Activated CD4-positive, alpha-beta T cell treated with anti-CD3 and anti-CD28 coated beads for 36 hours (primary cell): ENCODE measurements around the gene NAPG. TPM values are rescaled to one million over a fixed set of nuclear protein-coding genes. Genes with fewer than 3 reads are reported as not detected.
"Not testable (repeated sequence)": the region's sequence is repeated elsewhere in the genome, so short reads cannot be mapped to it uniquely, and the experiment has no call there.

ENCODE experiments used
- ATAC-seq: fragments of 200-7000 bp; cut with Tn5 transposase; one replicate; pipeline ENCODE4 v1.10.0; 2021; ENCODE audit warnings: mild to moderate bottlenecking, moderate library complexity
- CTCF ChIA-PET: fragments of 350-600 bp; sonication (Branson Sonifier 250); formaldehyde crosslinking; loops from one replicate; lab custom pipeline; 2021; ENCODE audit warnings: antibody characterized with exemption; lab: Charles Lee
- POLR2A ChIA-PET: fragments of 350-600 bp; sonication (Branson Sonifier 250); formaldehyde crosslinking; loops from one replicate; lab custom pipeline; 2021; ENCODE audit warnings: antibody characterized with exemption, inconsistent platforms; lab: Charles Lee
- DNase-seq: peaks from one replicate; pipeline ENCODE4 v3.0.0-alpha.2; 2020
- H3K27ac Mint-ChIP-seq: one replicate; pipeline ENCODE4 v1.8.0; 2021; ENCODE audit warnings: mixed read lengths
- H3K27me3 Mint-ChIP-seq: one replicate; pipeline ENCODE4 v1.8.0; 2021; ENCODE audit warnings: mixed read lengths
- H3K36me3 Mint-ChIP-seq: one replicate; pipeline ENCODE4 v1.8.0; 2021; ENCODE audit warnings: low read depth, mixed read lengths
- H3K4me1 Mint-ChIP-seq: one replicate; pipeline ENCODE4 v1.8.0; 2021; ENCODE audit warnings: mixed read lengths
- H3K4me3 Mint-ChIP-seq: one replicate; pipeline ENCODE4 v1.8.0; 2021; ENCODE audit warnings: mild to moderate bottlenecking, moderate library complexity, mixed read lengths
- H3K9me3 Mint-ChIP-seq: one replicate; pipeline ENCODE4 v1.8.0; 2021; ENCODE audit warnings: low read depth, mixed read lengths
- intact Hi-C, 2 experiments: fragments of 100-400 bp; cut with DNase I in 1 of 2; cut with micrococcal nuclease in 1 of 2; formaldehyde crosslinking; loops; one replicate each; pipeline versions ENCODE4 v1.14.2 to v1.15.1; 2022 to 2024; cut with DNase I, micrococcal nuclease
- total RNA-seq, 2 experiments: library from RNA; stranded (reverse); gene quantifications; one replicate each; pipeline ENCODE4 v1.2.3, GENCODE V29; 2021

NAPG gene
- total RNA-seq, 2 experiments from 2014 or later = 28.6 to 31.0 TPM

DNA sequence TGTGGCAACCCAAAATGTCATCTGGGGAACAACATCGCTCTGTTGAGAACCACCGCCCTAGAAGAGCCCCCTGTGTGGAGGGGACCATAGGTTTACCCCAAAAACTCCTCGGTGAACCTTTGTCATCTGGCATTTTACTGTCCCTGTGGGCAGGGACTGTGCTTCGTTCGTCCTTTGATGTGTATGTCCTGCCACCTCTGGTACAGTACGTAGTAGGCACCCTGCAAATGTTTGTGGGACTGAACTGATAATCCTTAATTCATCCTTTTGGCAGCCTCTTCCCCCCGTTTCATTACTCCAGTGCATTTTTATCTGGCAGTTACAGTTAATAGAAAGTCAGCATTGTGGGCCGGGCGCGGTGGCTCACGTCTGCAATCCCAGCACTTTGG lies 728 bp downstream of the NAPG start:
- ChIA-PET CTCF (no interaction called here), POLR2A (no interaction called here)
- ATAC-seq = peak; percentile 1
- H3K27ac Mint-ChIP-seq = peak overlapping the region; percentile 87
- intact Hi-C loops = loop anchor here (1.0 to 5.0 kb wide), 7 partner anchors 34 to 1919 kb away; partner anchors contain the start of genes CHMP1B (in 1 of the 2), PPP4R1 (in 1 of the 2), RAB12 (in 1 of the 2) and RALBP1 (in 1 of the 2)
- H3K9me3 Mint-ChIP-seq = no peaks in the 10 kb centered on the region
- peaks cover 3% of the 10 kb centered on the region for H3K36me3 Mint-ChIP-seq
- DNase-seq = no peak
- H3K4me3 Mint-ChIP-seq = peak overlapping the region; percentile 92
- peaks cover 54% of the 10 kb centered on the region for H3K4me1 Mint-ChIP-seq
- peaks cover 3% of the 10 kb centered on the region for H3K27me3 Mint-ChIP-seq

DNA sequence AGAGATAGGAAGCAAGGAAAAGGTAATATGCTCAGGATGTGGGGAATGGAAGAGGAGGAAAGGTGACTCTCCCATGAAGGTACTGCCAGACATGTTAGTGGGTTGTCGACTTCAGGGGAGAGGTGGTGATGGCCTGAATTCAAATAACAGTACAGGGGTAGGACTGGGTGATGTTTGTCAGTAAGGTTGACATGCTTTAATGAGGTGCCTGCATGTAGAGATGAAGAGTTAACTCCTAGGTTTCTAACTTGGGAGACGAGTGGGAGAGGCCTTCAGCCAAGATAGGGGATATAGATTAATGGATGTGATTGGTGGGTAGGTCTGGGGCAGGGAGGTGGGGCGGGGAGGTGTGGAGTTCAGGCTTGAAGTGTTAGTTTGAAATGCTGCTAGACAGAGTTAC lies 2.6 kb downstream of the NAPG start:
- POLR2A ChIA-PET = no interaction called here

DNA sequence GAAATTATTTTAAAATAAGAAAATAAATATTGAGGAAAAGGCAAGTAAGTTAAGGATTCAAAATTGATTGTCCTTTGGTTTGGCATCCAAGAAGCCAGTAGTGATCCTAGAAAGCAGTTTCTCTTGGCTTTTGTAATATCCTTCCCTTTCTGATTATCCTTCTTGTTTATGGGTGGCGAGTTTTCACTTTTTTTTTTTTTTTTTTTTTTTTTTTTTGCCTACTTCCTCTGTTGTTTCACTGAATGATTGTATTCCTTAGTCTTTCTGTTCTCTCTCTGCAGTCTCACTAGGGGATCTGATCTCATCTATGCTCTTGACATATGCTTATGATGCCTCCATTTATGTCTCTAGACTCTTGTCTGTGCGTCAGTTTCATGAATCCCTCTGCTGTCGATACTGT lies 4.2 kb downstream of the NAPG start:
- H3K4me3 Mint-ChIP-seq = peak overlapping the region; percentile 28
- ChIA-PET CTCF (interaction anchor here (0.6 to 1.3 kb wide), 3 partner anchors 12 to 911 kb away, joined by 3 to 4 read pairs (median 3); no protein-coding TSS in a partner anchor), POLR2A (interaction anchor here (0.6 kb wide), 1 partner anchor 1922 kb away, joined by 4 read pairs; no protein-coding TSS in a partner anchor)
- DNase-seq (no peak), ATAC-seq (peak; percentile 20)
- peaks cover 46% of the 10 kb centered on the region for H3K4me1 Mint-ChIP-seq
- intact Hi-C loops = loop anchor here (1.0 to 2.0 kb wide), 2 partner anchors 613 to 616 kb away; partner anchors contain the start of gene VAPA (in 1 of the 2)
- H3K9me3 Mint-ChIP-seq = no peaks in the 10 kb centered on the region
- H3K27ac Mint-ChIP-seq = peak overlapping the region; percentile 97
- H3K27me3 Mint-ChIP-seq = no peaks in the 10 kb centered on the region
- peaks cover 14% of the 10 kb centered on the region for H3K36me3 Mint-ChIP-seq

More for the DNA sequence above, 2.6 kb downstream of the NAPG start:
- H3K4me3 Mint-ChIP-seq = no peak overlapping the region
- ATAC-seq (no peak), DNase-seq (no peak)
- H3K27me3 Mint-ChIP-seq = no peaks in the 10 kb centered on the region
- peaks cover 55% of the 10 kb centered on the region for H3K4me1 Mint-ChIP-seq
- peaks cover 6% of the 10 kb centered on the region for H3K36me3 Mint-ChIP-seq
- CTCF ChIA-PET = interaction anchor here (1.1 kb wide), 1 partner anchor 10 kb away, joined by 3 read pairs; no protein-coding TSS in a partner anchor
- no peaks in the 10 kb centered on the region for H3K9me3 Mint-ChIP-seq
- intact Hi-C loops = loop anchor here (5.0 kb wide), 6 partner anchors 36 to 1921 kb away; partner anchors contain the start of genes CHMP1B (in 1 of the 2), PPP4R1 (in 1 of the 2), RAB12 (in 1 of the 2) and RALBP1 (in 1 of the 2)
- H3K27ac Mint-ChIP-seq = peak overlapping the region; percentile 55

DNA sequence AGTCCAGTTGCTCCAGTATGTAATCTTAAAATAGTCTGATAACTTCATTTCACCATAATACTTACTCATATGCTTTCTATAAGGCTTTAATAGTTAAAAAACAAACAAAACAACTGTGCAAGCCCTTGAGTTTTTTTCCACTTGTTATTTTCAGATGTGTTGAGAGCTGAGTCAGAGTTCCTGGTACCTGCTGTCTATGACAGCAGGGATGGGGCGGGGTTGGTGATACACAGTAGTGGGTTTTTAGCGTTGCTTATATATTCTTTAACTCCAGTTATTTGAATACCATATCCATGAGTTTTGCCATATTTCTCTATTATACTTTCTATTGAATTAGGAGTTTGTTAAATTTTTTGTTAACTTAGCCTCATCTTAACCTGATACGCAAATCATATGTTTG lies 5.0 kb downstream of the NAPG start:
- ATAC-seq (peak; percentile 64), DNase-seq (peak; percentile 75)
- H3K4me1 Mint-ChIP-seq = peaks cover 40% of the 10 kb centered on the region
- ChIA-PET CTCF (interaction anchor here (0.9 to 1.1 kb wide), 3 partner anchors 11 to 559 kb away, joined by 3 to 4 read pairs (median 3); no protein-coding TSS in a partner anchor), POLR2A (no interaction called here)
- peaks cover 14% of the 10 kb centered on the region for H3K36me3 Mint-ChIP-seq
- peak overlapping the region; percentile 97 for H3K27ac Mint-ChIP-seq
- intact Hi-C loops = loop anchor here (1.0 to 2.0 kb wide), 2 partner anchors 614 to 617 kb away; partner anchors contain the start of gene VAPA (in 1 of the 2)
- no peak overlapping the region for H3K4me3 Mint-ChIP-seq
- H3K27me3 Mint-ChIP-seq = no peaks in the 10 kb centered on the region
- no peaks in the 10 kb centered on the region for H3K9me3 Mint-ChIP-seq

DNA sequence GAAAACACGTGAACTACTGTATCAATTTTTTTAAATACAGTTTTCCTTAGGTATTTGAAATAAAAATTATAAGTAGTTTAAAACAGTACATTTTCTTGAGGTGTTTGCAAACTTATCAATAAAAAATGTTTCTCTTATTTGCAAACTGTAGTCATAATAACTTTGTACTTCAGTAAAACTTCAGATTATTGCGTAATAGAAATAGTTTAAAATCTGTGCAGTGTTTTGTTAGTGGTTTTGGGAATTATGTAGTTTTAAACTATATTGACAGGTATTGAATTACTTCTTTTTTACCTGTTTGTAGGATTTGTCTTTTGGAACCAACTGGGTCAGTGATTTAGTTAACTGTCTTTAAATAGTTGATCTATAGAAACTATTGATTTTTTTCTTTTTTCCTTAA lies 7.3 kb downstream of the NAPG start:
- Mint-ChIP-seq H3K27ac (no peak overlapping the region), H3K27me3 (no peaks in the 10 kb centered on the region), H3K9me3 (no peaks in the 10 kb centered on the region), H3K4me1 (peaks cover 44% of the 10 kb centered on the region), H3K4me3 (no peak overlapping the region), H3K36me3 (peaks cover 22% of the 10 kb centered on the region)
- DNase-seq (no peak), ATAC-seq (no peak)
- ChIA-PET POLR2A (no interaction called here), CTCF (no interaction called here)
- intact Hi-C loops = no loop called here

DNA sequence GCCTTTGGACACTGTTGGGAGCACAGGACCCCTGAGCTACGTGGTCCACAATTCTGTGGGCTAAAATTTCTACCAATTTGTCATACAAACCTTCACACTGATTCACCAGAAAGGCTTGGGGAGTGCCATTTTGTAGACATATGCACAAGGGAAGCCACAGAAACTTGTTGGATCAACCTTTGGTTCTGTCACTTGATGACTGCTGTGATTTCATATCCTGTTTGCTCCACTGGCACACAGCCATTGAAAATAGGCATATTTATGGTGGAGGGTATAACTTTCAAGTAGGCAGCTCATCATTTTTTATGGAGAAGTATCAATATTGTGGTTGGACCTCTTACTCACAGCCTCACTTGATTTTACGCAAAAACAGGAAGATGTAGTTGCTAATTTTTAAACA lies 10.5 kb downstream of the NAPG start:
- no peaks in the 10 kb centered on the region for H3K9me3 Mint-ChIP-seq
- no peak overlapping the region for H3K27ac Mint-ChIP-seq
- no peaks in the 10 kb centered on the region for H3K27me3 Mint-ChIP-seq
- intact Hi-C loops = no loop called here
- ChIA-PET POLR2A (no interaction called here), CTCF (no interaction called here)
- no peak overlapping the region for H3K4me3 Mint-ChIP-seq
- H3K36me3 Mint-ChIP-seq = peaks cover 38% of the 10 kb centered on the region
- H3K4me1 Mint-ChIP-seq = peaks cover 24% of the 10 kb centered on the region
- no peak for DNase-seq
- ATAC-seq = peak; percentile 58

DNA sequence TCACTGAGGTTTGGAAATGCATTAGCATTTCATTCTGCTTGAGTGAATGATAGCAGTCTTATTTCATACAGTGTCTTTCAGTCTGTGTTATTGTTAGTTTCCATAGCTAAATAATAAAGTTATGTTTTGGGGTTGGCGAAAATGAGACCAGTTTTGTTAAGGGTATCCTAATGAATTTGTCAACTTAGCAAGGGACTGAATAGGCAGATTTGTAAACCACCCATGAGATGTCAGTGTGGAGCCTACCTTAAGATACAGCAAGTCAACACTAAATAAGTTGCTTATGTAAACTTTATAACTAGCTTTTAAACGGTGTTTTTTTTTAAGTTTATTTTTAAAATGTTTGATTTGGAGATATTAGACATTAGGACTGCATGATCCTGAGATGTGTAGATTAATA lies 11.9 kb downstream of the NAPG start:
- DNase-seq (no peak), ATAC-seq (no peak)
- Mint-ChIP-seq H3K36me3 (peaks cover 44% of the 10 kb centered on the region), H3K9me3 (no peaks in the 10 kb centered on the region), H3K27me3 (no peaks in the 10 kb centered on the region), H3K27ac (peak overlapping the region; percentile 0), H3K4me3 (no peak overlapping the region), H3K4me1 (peaks cover 24% of the 10 kb centered on the region)
- intact Hi-C loops = no loop called here
- ChIA-PET CTCF (no interaction called here), POLR2A (no interaction called here)

DNA sequence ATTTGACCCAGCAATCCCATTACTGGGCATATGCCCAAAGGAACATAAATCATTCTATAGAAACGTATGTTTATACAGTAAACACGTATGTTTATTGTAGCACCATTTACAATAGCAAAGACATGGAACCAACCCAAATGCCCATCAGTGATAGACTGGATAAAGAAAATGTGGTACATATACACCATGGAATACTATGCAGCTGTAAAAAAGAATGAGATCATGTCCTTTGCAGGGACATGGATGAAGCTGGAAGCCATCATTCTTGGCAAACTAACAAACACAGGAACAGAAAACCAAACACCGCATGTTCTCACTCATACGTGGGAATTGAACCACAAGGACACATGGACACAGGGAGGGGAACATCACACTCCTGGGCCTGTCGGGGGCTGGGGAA lies 13.3 kb downstream of the NAPG start:
- ChIA-PET CTCF (interaction anchor here (1.4 kb wide), 1 partner anchor 19 kb away, joined by 3 read pairs; no protein-coding TSS in a partner anchor), POLR2A (interaction anchor here (0.6 kb wide), 1 partner anchor 1116 kb away, joined by 3 read pairs; no protein-coding TSS in a partner anchor)
- Mint-ChIP-seq H3K4me1 (peaks cover 22% of the 10 kb centered on the region), H3K36me3 (peaks cover 40% of the 10 kb centered on the region)
- H3K27me3 Mint-ChIP-seq, H3K9me3 Mint-ChIP-seq, intact Hi-C loops, DNase-seq, H3K27ac Mint-ChIP-seq, H3K4me3 Mint-ChIP-seq, ATAC-seq: not testable (repeated sequence)

DNA sequence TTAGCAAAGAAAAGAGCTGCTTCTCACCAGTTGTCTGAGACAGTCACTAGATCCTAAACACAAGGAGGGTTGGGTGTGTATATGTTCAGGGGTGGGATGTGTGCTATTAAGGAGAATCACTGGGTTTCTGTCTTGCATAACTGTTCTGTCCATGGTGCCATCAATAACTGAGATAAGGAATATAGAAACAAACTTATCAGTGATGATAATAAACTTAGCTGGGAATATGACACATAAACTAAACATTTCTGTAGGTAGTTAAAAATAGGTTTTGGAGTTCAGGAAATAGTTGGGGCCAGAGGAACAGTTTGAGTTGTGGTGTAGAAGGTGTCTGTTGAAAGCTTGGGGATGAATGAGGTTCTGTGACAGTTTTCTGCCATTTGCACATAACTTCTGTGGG lies 17.4 kb downstream of the NAPG start:
- Mint-ChIP-seq H3K9me3 (no peaks in the 10 kb centered on the region), H3K4me1 (peaks cover 7% of the 10 kb centered on the region), H3K27me3 (no peaks in the 10 kb centered on the region), H3K36me3 (peaks cover 48% of the 10 kb centered on the region), H3K4me3 (no peak overlapping the region), H3K27ac (no peak overlapping the region)
- ChIA-PET POLR2A (no interaction called here), CTCF (no interaction called here)
- ATAC-seq (no peak), DNase-seq (no peak)
- intact Hi-C loops = no loop called here

DNA sequence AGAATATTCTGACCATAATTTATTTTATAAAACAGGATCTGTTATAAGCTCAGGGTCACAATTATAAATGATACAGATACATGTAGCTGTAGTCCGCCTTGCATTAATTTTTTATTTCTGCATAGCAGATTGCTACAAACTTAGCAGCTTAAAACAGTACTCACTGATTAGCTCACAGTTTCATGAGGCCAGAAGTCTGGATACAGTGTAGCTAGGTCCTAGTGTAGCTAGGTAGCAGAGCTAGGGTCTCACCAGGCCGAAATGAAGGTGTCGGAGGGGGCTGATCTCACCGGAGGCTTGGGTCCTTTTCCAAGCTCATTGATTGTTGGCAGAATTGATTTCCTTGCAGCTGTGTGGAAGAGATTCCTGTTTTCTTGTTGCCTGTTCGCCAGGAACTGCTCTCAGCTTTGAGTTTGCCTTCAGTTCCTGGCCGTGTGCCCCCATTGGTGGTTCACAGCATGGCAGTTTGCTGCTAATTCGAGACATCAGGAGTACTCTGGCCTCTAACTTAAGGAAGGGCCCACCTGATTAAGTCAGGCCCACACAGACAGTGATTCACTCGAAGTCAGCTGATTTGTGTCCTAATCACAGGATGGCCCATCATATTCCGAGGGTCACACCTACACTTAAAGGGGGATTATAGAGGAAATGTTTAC lies 18.4 kb downstream of the NAPG start:
- DNase-seq = no peak
- H3K27ac Mint-ChIP-seq = no peak overlapping the region
- peaks cover 42% of the 10 kb centered on the region for H3K36me3 Mint-ChIP-seq
- intact Hi-C loops = no loop called here
- ChIA-PET POLR2A (no interaction called here), CTCF (no interaction called here)
- no peaks in the 10 kb centered on the region for H3K9me3 Mint-ChIP-seq
- no peak overlapping the region for H3K4me3 Mint-ChIP-seq
- no peak for ATAC-seq
- no peaks in the 10 kb centered on the region for H3K27me3 Mint-ChIP-seq
- no peaks in the 10 kb centered on the region for H3K4me1 Mint-ChIP-seq

DNA sequence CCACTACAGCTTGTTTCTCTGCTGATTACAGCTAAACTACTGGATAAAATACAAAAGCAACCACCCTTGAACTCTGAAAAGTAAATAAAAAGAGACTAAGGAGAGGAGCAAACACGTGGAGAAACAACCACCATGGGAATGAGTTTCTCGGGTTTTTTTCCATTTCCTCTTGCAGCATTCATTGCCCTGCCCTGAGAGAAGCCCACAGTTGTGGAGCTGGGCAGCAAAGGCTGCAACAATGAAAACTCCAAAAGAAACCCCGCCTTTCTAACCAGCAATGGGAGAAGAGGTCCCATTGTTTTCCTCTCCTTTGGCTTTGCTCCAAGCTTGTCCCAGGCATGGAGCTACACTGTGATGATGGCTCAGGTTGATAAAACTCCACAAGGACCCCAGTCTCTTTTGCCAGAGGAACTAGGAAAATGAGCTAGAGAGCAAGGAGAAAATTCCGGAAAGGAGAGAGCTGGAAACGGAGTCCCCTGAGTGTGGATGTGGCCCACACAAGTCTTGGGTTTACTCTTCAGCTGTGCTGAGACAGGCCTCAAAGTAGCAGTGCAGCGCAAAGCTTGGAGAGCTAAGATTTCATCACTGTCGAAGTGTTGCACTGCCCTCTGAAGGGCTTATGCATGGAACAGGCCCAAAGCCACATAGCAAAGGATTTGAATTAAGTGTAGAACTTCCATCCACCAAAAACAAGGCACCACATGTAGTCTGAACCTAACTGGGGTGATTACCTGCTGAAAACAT lies 20.9 kb downstream of the NAPG start:
- intact Hi-C loops = no loop called here
- Mint-ChIP-seq H3K4me1 (no peaks in the 10 kb centered on the region), H3K36me3 (peaks cover 39% of the 10 kb centered on the region), H3K27me3 (no peaks in the 10 kb centered on the region), H3K4me3 (no peak overlapping the region), H3K27ac (no peak overlapping the region), H3K9me3 (no peaks in the 10 kb centered on the region)
- ChIA-PET CTCF (no interaction called here), POLR2A (no interaction called here)
- no peak for DNase-seq
- no peak for ATAC-seq
